Placental pericyte (primary cell): ENCODE results near the gene KL. TPM values are rescaled to one million over a fixed set of nuclear protein-coding genes. Genes with fewer than 3 reads are reported as not detected.

Experiments used
- total RNA-seq: library from RNA; depleted of rRNA; stranded (reverse); fragments of >200 nt; gene quantifications from 2 replicates; pipeline ENCODE4 v1.2.3, GENCODE V29; 2012

The KL gene
- total RNA-seq: under 0.01 TPM in 1 of 2 replicates, not detected in the other

DNA sequence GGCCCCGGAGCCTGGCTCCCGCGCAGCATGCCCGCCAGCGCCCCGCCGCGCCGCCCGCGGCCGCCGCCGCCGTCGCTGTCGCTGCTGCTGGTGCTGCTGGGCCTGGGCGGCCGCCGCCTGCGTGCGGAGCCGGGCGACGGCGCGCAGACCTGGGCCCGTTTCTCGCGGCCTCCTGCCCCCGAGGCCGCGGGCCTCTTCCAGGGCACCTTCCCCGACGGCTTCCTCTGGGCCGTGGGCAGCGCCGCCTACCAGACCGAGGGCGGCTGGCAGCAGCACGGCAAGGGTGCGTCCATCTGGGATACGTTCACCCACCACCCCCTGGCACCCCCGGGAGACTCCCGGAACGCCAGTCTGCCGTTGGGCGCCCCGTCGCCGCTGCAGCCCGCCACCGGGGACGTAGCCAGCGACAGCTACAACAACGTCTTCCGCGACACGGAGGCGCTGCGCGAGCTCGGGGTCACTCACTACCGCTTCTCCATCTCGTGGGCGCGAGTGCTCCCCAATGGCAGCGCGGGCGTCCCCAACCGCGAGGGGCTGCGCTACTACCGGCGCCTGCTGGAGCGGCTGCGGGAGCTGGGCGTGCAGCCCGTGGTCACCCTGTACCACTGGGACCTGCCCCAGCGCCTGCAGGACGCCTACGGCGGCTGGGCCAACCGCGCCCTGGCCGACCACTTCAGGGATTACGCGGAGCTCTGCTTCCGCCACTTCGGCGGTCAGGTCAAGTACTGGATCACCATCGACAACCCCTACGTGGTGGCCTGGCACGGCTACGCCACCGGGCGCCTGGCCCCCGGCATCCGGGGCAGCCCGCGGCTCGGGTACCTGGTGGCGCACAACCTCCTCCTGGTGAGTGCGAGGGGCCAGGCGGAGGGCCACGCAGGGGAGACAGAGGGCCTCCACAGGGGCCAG lies at the start of gene KL:
Gene KL (plus strand): TSS at position 10 of the 909 bp plus-strand sequence. CDS start 18 bp downstream, at position 28.

